HEK293T (cell line): ENCODE data around the gene ZNF319.

Experiments
- CTCF ChIA-PET: fragments of 350-600 bp; formaldehyde crosslinking; extraction: SDS; loops from one replicate; lab custom pipeline; 2021; ENCODE audit warnings: antibody characterized with exemption, inconsistent platforms; lab: Yijun Ruan, JAX
- POLR2A ChIA-PET: fragments of 350-600 bp; formaldehyde crosslinking; extraction: SDS; loops from one replicate; lab custom pipeline; 2020; ENCODE audit warnings: antibody characterized with exemption, inconsistent platforms; lab: Yijun Ruan, JAX
- DNase-seq: peaks from one replicate; pipeline ENCODE4 v3.0.0; 2012; ENCODE audit warnings: mixed read lengths; ENCODE audit errors: extremely low spot score
- ARNT ChIP-seq: fragments of 450-650 bp; IDR thresholded peaks from 2 replicates; pipeline ENCODE4 v1.6.1; 2017; ENCODE audit warnings: mild to moderate bottlenecking
- BHLHE40 ChIP-seq: fragments of 450-650 bp; IDR thresholded peaks from 2 replicates; pipeline ENCODE4 v1.6.1; 2016; ENCODE audit warnings: mild to moderate bottlenecking, moderate library complexity, borderline replicate concordance
- CTBP1 ChIP-seq: fragments of 450-650 bp; IDR thresholded peaks from 2 replicates; pipeline ENCODE4 v1.6.1; 2016; ENCODE audit warnings: borderline replicate concordance
- ELF4 ChIP-seq: fragments of 450-650 bp; IDR thresholded peaks from 2 replicates; pipeline ENCODE4 v1.6.1; 2017; ENCODE audit warnings: antibody characterized with exemption
- FOXA1 ChIP-seq: fragments of 450-650 bp; IDR thresholded peaks from 2 replicates; pipeline ENCODE4 v1.6.1; 2016; ENCODE audit warnings: mild to moderate bottlenecking
- FOXK2 ChIP-seq: fragments of 450-650 bp; IDR thresholded peaks from 2 replicates; pipeline ENCODE4 v1.6.1; 2016; ENCODE audit warnings: mild to moderate bottlenecking
- FOXM1 ChIP-seq: fragments of 450-650 bp; IDR thresholded peaks from 2 replicates; pipeline ENCODE4 v1.6.1; 2017; ENCODE audit warnings: mild to moderate bottlenecking, borderline replicate concordance
- HDGF ChIP-seq: fragments of 450-650 bp; IDR thresholded peaks from 2 replicates; pipeline ENCODE4 v1.6.1; 2017; ENCODE audit warnings: antibody characterized with exemption, borderline replicate concordance
- L3MBTL2 ChIP-seq: fragments of 450-650 bp; conservative IDR thresholded peaks from 2 replicates; pipeline ENCODE4 v1.6.1; 2016; ENCODE audit warnings: mild to moderate bottlenecking
- LEF1 ChIP-seq: fragments of 450-650 bp; IDR thresholded peaks from 2 replicates; pipeline ENCODE4 v1.6.1; 2017; ENCODE audit warnings: mild to moderate bottlenecking, borderline replicate concordance
- NFRKB ChIP-seq: fragments of 450-650 bp; IDR thresholded peaks from 2 replicates; pipeline ENCODE4 v1.6.1; 2016; ENCODE audit warnings: mild to moderate bottlenecking, moderate library complexity
- SP1 ChIP-seq: fragments of 450-650 bp; IDR thresholded peaks from 2 replicates; pipeline ENCODE4 v1.6.1; 2017
- SUZ12 ChIP-seq: fragments of 450-650 bp; IDR thresholded peaks from 2 replicates; pipeline ENCODE4 v1.6.1; 2016; ENCODE audit warnings: mild to moderate bottlenecking
- TARDBP ChIP-seq: fragments of 450-650 bp; IDR thresholded peaks from 2 replicates; pipeline ENCODE4 v1.6.1; 2016
- ZNF384 ChIP-seq: fragments of 450-650 bp; IDR thresholded peaks from 2 replicates; pipeline ENCODE4 v1.6.1; 2016
- TF ChIP-seq, protein P1 (sequence below): fragments of 450-650 bp; IDR thresholded peaks from 2 replicates; pipeline ENCODE4 v1.6.1; 2016

ZNF319 gene

DNA sequence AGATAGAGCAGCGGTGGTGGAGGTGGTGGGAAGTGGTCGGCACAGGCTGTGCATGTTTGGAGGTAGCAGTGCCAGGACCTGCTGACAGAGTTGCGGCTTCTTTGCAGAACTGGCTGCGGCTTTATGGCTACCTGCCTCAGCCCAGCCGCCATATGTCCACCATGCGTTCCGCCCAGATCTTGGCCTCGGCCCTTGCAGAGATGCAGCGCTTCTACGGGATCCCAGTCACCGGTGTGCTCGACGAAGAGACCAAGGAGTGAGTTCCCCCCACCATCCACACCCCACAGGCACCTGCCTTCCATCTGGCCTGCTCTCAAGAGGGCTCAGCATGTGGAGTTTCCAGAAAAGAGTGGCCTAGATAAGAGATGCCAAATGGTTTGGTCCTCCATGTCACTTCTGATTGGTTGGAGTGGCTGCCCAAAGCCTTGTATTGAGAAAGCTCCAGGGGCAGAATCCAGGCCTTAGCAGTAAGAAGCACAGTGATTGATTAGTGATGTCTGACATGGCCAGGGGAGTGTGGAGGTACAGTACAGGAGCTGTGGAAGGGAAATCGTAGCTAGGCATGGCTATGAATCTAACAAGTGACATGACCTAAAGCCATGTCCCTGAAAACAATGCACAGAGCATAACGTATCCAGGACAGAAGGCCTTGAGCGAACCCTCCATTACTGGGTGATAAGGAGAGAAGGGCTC, 37.0 kb upstream of the ZNF319 start:
- ChIA-PET CTCF (no interaction called here), POLR2A (no interaction called here)
- TF ChIP-seq SP1: no peak
- TF ChIP-seq CTBP1: no peak
- no peak for TF ChIP-seq HDGF
- TF ChIP-seq, protein P1, sequence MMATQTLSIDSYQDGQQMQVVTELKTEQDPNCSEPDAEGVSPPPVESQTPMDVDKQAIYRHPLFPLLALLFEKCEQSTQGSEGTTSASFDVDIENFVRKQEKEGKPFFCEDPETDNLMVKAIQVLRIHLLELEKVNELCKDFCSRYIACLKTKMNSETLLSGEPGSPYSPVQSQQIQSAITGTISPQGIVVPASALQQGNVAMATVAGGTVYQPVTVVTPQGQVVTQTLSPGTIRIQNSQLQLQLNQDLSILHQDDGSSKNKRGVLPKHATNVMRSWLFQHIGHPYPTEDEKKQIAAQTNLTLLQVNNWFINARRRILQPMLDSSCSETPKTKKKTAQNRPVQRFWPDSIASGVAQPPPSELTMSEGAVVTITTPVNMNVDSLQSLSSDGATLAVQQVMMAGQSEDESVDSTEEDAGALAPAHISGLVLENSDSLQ: no peak
- no peak for TF ChIP-seq NFRKB
- DNase-seq: no peak

DNA sequence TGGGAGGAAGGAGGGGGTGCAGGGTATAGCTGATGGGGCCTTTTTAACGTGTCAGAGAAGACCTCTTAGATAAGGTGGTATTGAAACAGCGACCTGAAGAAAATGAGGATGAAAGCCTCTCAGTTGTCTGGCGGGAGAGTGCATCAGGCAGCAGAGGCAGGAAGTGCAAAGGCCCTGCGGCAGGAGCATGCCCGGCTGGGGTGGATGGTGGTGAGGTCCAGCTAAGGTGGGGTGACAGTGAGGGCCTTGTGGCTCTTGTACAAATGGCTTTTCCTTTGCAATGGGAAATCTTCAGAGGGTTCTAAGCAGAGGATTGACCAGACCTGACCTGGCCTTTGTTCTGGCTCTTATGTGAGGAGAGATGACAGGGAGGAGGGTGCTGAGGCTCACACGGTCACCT, 36.5 kb upstream of the ZNF319 start:
- no peak for DNase-seq
- POLR2A ChIA-PET: no interaction called here
- TF ChIP-seq FOXA1 (no peak), LEF1 (no peak), NFRKB (no peak), HDGF (no peak), SP1 (no peak), FOXK2 (no peak), L3MBTL2 (no peak), FOXM1 (no peak)
- TF ChIP-seq, protein P1: no peak
- CTCF ChIA-PET: no interaction called here

DNA sequence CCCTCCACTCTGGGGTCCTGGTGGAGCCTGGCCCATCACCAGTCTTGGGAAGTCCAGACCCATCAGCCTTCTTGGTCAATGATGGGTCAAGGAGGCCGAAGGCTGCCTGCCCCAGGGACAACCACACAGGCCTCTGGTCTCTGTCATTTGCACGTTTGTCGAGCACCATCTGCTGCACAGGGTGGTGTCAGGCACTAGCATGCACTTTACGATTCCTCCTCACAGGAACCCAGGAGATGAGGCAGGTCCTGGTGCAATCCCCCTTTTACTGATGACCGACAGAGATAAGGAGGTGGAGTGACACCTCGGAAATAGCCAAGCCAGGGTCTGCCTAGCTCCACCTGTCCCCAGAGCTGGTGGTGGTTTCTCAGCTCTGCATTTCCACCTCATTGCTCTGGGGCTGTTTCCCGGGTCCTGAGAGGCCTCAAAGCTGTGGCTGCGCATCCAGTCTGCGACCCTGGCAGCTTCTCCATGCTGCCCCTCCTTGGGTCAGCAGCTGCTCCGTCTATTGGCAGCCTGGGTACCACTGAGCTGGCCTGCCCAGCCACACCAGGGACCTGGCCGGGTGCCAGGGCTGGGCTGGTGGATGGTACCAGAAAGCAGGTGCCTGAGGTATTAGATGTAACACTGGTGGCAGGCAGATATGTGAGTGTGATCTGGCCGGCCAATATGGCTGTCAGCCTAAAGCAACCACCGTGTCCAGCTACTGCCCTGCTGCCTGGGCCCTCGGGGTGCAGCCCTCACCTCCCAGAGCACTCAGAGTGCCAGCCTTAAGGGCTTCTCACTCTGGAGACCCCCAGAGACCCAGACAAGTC, 35.1 kb upstream of the ZNF319 start:
- ChIA-PET CTCF (interaction anchor here (0.5 to 2.2 kb wide), 2 partner anchors 15 to 86 kb away, joined by 3 to 4 read pairs; no protein-coding TSS in a partner anchor), POLR2A (interaction anchor here (1.7 kb wide), 1 partner anchor 94 kb away, joined by 5 read pairs; the partner anchor contains the start of gene CFAP20)
- TF ChIP-seq ELF4: no peak
- no peak for TF ChIP-seq NFRKB
- TF ChIP-seq BHLHE40: no peak
- TF ChIP-seq TARDBP: no peak
- no peak for TF ChIP-seq LEF1
- TF ChIP-seq FOXM1: no peak
- TF ChIP-seq, protein P1: no peak
- no peak for TF ChIP-seq CTBP1
- no peak for TF ChIP-seq SP1
- no peak for TF ChIP-seq SUZ12
- TF ChIP-seq FOXA1: no peak
- TF ChIP-seq ARNT: no peak
- TF ChIP-seq L3MBTL2: no peak
- no peak for TF ChIP-seq ZNF384
- TF ChIP-seq FOXK2: no peak
- TF ChIP-seq HDGF: no peak
- no peak for DNase-seq

DNA sequence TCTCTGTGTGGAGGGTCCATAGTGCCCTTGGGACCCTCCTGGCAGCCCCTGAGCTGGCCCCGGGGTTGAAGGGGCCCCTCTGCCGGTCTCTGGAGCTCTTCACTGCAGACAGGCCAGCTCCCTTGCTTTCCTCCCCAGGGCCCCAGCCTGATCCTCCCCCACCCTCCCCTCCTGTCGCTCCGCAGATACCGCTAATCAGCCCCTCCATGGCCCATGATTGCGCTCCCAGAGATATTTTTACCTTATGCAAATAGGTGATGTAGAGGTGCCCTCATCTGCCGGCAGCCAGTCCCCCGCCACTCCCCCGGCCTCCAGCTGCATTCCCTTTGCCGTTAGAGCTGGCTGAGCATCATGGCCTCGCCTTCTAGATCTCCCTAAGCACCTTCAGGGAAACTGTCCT, 34.3 kb upstream of the ZNF319 start:
- DNase-seq: no peak
- ChIA-PET CTCF (interaction anchor here (2.2 kb wide), 1 partner anchor 87 kb away, joined by 4 read pairs; no protein-coding TSS in a partner anchor), POLR2A (interaction anchor here (1.7 kb wide), 1 partner anchor 95 kb away, joined by 5 read pairs; the partner anchor contains the start of gene CFAP20)
- TF ChIP-seq, protein P1: no peak
- TF ChIP-seq FOXM1 (no peak), HDGF (no peak), ZNF384 (no peak), BHLHE40 (no peak), L3MBTL2 (no peak), FOXA1 (no peak), CTBP1 (no peak), SP1 (no peak), LEF1 (no peak), FOXK2 (no peak), NFRKB (no peak), ELF4 (no peak), TARDBP (no peak), ARNT (no peak), SUZ12 (no peak)

DNA sequence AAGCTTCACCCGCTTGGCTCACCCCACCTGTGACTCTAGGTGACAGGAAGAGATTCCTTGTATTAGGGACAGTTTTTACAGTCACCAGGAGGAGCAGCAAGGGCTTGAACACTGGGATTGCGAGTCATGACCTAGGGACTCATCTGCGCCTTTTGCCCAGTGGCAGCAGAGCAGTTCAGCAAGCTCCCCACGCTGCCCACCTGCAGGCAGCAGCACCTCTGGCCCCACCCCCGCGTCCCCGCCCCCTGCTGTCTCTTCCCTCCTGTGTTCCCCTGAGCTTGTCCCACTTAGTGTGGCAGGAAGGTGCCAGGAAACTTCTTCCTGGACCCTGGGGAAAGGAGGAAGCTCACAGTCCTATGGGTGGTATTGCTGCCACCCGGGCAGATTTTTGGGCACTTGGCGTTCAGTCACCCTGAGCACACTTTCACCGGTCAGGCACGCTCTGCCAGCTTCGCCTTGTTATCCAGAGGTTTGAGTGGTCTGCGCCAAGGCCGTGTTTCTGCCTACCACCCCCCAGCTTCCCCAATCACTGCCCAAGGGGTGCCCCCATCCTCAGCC, 33.7 kb upstream of the ZNF319 start:
- TF ChIP-seq FOXA1 (no peak), FOXK2 (no peak), SUZ12 (no peak), ZNF384 (no peak), FOXM1 (no peak), LEF1 (no peak), HDGF (no peak), BHLHE40 (no peak), L3MBTL2 (no peak), CTBP1 (no peak), NFRKB (no peak), SP1 (no peak), TARDBP (no peak), ELF4 (no peak), ARNT (no peak)
- TF ChIP-seq, protein P1: no peak
- no peak for DNase-seq
- CTCF ChIA-PET: interaction anchor here (2.2 kb wide), 1 partner anchor 88 kb away, joined by 4 read pairs; no protein-coding TSS in a partner anchor
- POLR2A ChIA-PET: interaction anchor here (1.7 kb wide), 1 partner anchor 95 kb away, joined by 5 read pairs; the partner anchor contains the start of gene CFAP20
